ENCODE measurements around the gene PALLD. TPM values are rescaled to one million over a fixed set of nuclear protein-coding genes. Genes with fewer than 3 reads are reported as not detected.

The PALLD gene
- total RNA-seq, 2 donors from 2014 or later = 72.1 to 195 TPM

- Histone ChIP-seq H3K4me1 (no peaks in the 10 kb centered on the region), H3K36me3 (peaks cover 5% of the 10 kb centered on the region), H3K27me3 (no peaks in the 10 kb centered on the region), H3K27ac (no peak overlapping the region), H3K9me3 (no peaks in the 10 kb centered on the region), H3K9ac (ENCODE audit: low read depth in 2 of 2, low read length in 2 of 2) (no peak overlapping the region), H3K4me3 (no peak overlapping the region)
- DNase-seq = no peak
- intact Hi-C loops (cut with DNase I) = no loop called here
- TF ChIP-seq CTCF (IDR thresholded peaks at IDR 0.05) = no peak
These were observed 411.2 kb downstream of the PALLD start for GRCh38 chr4:168908093-168908492.

GRCh38 chr4:168908851-168909273, 412.0 kb downstream of the PALLD start:
- no peak overlapping the region for H3K9ac ChIP-seq (ENCODE audit: low read depth in 2 of 2, low read length in 2 of 2)
- no peaks in the 10 kb centered on the region for H3K27me3 ChIP-seq
- no peak overlapping the region for H3K4me3 ChIP-seq
- H3K4me1 ChIP-seq = no peaks in the 10 kb centered on the region
- no peak for TF ChIP-seq CTCF (IDR thresholded peaks at IDR 0.05)
- H3K27ac ChIP-seq = no peak overlapping the region
- H3K36me3 ChIP-seq = peaks cover 5% of the 10 kb centered on the region
- no peaks in the 10 kb centered on the region for H3K9me3 ChIP-seq
- DNase-seq = no peak
- intact Hi-C loops (cut with DNase I) = no loop called here

GRCh38 chr4:168914095-168914494, 417.2 kb downstream of the PALLD start:
- Histone ChIP-seq H3K4me1 (no peaks in the 10 kb centered on the region), H3K4me3 (no peak overlapping the region), H3K27ac (no peak overlapping the region), H3K9ac (ENCODE audit: low read depth in 2 of 2, low read length in 2 of 2) (no peak overlapping the region), H3K9me3 (no peaks in the 10 kb centered on the region), H3K36me3 (peaks cover 5% of the 10 kb centered on the region), H3K27me3 (no peaks in the 10 kb centered on the region)
- intact Hi-C loops (cut with DNase I) = no loop called here
- TF ChIP-seq CTCF (IDR thresholded peaks at IDR 0.05) = no peak
- no peak for DNase-seq

- Histone ChIP-seq H3K27me3 (no peaks in the 10 kb centered on the region), H3K36me3 (no peaks in the 10 kb centered on the region), H3K4me1 (no peaks in the 10 kb centered on the region), H3K27ac (no peak overlapping the region), H3K4me3 (no peak overlapping the region), H3K9me3 (no peaks in the 10 kb centered on the region), H3K9ac (ENCODE audit: low read depth in 2 of 2, low read length in 2 of 2) (no peak overlapping the region)
- TF ChIP-seq CTCF (IDR thresholded peaks at IDR 0.05) = peak; percentile 38
- intact Hi-C loops (cut with DNase I) = loop anchor here (2.0 to 5.0 kb wide), 2 partner anchors 206 to 335 kb away; no protein-coding TSS in a partner anchor
- no peak for DNase-seq
These were observed 420.4 kb downstream of the PALLD start for GRCh38 chr4:168917138-168917779.

GRCh38 chr4:168919706-168920324, 423.0 kb downstream of the PALLD start:
- TF ChIP-seq CTCF (IDR thresholded peaks at IDR 0.05) = no peak
- Histone ChIP-seq H3K9ac (ENCODE audit: low read depth in 2 of 2, low read length in 2 of 2) (no peak overlapping the region), H3K4me1 (no peaks in the 10 kb centered on the region), H3K27me3 (no peaks in the 10 kb centered on the region), H3K36me3 (peaks cover 2% of the 10 kb centered on the region), H3K4me3 (no peak overlapping the region), H3K27ac (no peak overlapping the region), H3K9me3 (no peaks in the 10 kb centered on the region)
- DNase-seq = no peak
- intact Hi-C loops (cut with DNase I) = loop anchor here (5.0 to 10.0 kb wide), 3 partner anchors 338 to 567 kb away; no protein-coding TSS in a partner anchor

All from colonic mucosa (tissue), 4 donors.